ENCODE results near the gene IFT122.

The IFT122 gene

GRCh38 chr3:129561619-129562248 is 121.7 kb downstream of the IFT122 start:
- no peak for DNase-seq

GRCh38 chr3:129562803-129563202 is 122.8 kb downstream of the IFT122 start:
- no peak for DNase-seq

- DNase-seq, result no peak
Observed at GRCh38 chr3:129563332-129563731, 123.3 kb downstream of the IFT122 start.

- DNase-seq, result no peak
Observed at GRCh38 chr3:129563850-129564535, 124.0 kb downstream of the IFT122 start.

GRCh38 chr3:129564981-129565644 is 125.1 kb downstream of the IFT122 start:
- no peak for DNase-seq

- no peak for DNase-seq
Observed at GRCh38 chr3:129565902-129566301, 125.9 kb downstream of the IFT122 start.

GRCh38 chr3:129567176-129567705 is 127.2 kb downstream of the IFT122 start:
- no peak for DNase-seq

- DNase-seq, result no peak
Observed at GRCh38 chr3:129567939-129568338, 127.9 kb downstream of the IFT122 start.

- no peak for DNase-seq
Observed at GRCh38 chr3:129569856-129570255, 129.8 kb downstream of the IFT122 start.

Data from activated gamma-delta T cell (primary cell).